HG02970 (cell line): ENCODE data around the gene GNLY.
"Not testable (repeated sequence)": the region's sequence is repeated elsewhere in the genome, so short reads cannot be mapped to it uniquely, and the experiment has no call there.

Experiments
- ATAC-seq: cut with Tn5 transposase; IDR thresholded peaks from one replicate; pipeline ENCODE4 v1.9.1; 2021; ENCODE audit warnings: mild to moderate bottlenecking, moderate library complexity, moderate number of reproducible peaks; ENCODE audit not compliant: unreplicated experiment, low FRiP score

Gene GNLY

DNA sequence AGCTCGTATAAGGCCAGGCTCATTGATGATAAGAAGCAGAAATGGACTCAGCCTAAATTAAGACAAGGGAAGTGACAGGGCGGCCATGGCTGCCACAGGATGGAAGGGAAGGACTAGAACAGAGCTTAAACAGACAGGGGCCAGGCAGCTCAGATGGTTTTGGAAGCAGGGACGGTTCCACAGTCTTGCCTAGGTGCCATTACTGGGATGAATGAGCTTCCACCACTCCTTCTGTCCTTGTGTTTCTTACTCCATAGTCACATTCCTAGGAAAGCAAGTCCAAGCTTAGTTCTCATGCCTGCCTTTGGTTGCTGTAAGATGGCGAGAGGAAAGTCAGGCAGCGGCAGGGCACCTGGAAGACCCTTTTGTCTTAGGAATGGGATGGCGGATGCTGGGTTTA is 11.9 kb downstream of the GNLY start:
- no peak for ATAC-seq

DNA sequence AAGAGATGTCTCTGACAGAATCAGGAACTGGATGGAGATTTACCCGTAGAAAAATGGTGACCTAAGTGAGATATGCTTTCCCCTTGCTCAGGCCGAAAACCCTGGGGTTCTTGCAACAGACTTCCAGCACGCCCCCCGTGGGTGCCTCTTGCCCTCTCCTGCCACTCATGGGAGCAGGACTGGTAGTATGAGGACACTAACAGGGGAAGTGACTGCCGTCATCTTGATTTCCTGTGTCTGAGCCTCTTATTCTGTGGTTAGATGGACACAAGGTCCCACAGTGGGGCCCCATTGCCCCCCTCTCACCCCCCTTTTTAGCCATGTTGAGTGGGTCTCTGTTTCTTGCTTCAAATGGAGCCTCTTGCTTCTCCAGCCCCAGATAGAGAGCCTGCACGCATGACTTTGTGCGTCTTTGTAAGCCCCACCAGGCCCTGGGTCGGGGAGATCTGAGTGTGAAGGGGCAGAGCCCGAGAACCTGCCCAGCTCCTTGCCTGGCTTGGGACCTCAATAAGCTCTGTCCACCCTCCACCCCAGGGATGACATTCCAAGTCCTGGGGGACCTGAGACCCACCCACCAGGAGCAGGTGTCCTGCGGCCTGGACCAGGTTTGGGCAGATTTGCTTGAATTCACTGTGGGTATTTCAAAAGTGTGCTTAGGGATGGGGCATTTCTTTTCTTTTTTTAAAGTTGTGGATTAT is 12.6 kb downstream of the GNLY start:
- ATAC-seq = no peak

DNA sequence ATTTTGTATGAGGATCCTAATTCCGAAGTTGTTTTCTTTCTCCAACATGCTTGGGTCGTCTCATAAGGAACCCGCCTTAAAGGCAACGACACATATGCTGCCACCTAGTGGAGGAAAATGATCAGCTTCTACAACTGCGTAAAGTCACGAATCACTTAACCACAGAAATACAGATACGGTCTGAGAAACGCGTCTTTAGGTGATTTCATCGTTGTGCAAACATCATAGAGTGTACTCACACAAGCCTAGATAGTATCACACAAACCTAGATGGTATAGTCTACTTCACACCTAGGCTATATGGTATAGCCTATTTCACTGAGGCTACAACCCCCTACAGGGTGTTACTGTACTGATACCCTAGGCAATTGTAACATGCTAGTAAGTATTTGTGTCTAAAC is 13.1 kb downstream of the GNLY start:
- no peak for ATAC-seq

DNA sequence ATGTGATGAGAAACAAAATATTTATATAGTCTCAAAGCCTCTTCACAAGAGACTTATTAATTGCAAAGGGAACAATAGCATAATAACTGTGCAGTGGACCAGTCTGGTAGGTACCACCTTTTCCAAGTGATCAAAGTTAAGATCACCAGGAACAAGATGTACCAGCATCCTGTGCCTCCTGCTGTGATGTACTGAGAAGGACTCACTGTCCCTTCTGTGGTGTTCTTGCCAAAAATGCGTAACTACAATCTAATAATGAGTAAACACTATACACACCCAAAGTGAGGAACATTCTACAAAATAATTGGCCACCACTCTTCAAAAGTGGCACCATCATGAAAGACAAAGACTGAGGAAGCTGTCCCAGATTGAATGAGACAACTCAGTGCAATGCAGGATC is 14.5 kb downstream of the GNLY start:
- ATAC-seq = no peak

DNA sequence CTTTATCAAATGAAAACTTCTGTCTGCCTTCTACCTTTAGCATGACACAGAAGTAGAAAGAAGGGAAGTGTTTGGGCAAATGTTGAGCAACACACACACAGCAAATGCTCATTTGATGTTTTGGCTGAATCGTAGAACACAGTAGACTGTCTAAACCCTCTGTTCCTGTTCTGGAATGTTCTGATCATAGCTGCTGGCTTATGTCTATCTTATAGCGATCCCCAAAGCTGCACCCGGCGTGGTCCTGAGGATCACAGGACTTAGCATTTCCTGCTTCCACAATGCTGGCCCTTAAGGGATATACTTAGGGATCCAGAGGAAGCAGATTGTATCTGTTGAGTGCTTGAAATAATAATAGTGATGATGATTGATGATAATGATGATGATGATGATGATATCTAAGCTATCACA is 15.2 kb downstream of the GNLY start:
- no peak for ATAC-seq

DNA sequence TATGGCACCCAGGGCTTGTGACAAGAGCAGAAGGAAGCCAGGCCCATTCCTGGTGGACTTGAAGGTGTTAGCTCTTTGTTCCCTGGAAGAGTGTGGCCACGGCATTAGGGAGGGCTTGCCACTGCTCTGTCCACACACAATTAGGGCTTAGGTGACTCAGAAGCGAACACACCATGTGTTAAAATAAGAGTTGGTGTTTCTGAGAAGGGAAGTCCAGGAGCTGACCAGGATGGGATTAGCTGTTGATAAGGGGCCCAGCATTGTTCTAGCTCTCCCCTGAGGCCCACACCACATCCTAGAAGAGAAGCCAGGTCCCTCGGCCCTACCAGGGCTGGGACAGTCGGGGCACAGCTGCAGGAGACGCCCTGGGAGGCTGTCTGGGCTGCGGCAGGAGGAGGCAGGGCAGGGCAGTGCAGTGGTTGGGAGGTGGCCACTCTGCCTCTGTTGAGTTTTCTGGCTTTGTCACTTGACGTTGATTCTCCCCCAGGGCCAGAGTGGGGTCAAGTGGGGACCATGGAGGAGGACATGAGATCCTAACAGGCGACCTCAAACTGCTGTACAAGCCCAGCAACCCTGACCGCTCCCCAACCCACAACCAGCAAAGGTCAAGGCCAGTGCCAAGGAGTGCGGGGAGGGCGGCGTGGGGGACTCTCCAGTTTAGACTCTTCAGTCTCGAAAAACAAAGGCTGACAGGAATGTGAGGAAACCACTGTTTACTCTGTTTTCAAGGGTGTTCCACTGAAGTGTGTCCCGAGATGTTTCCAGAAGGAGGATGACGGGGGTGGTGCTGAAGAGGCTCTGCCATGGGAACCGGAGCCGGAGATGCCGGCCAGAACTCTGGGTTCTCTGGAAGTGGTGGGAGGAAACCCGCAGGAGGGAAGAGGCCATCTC is 16.8 kb downstream of the GNLY start:
- no peak for ATAC-seq

DNA sequence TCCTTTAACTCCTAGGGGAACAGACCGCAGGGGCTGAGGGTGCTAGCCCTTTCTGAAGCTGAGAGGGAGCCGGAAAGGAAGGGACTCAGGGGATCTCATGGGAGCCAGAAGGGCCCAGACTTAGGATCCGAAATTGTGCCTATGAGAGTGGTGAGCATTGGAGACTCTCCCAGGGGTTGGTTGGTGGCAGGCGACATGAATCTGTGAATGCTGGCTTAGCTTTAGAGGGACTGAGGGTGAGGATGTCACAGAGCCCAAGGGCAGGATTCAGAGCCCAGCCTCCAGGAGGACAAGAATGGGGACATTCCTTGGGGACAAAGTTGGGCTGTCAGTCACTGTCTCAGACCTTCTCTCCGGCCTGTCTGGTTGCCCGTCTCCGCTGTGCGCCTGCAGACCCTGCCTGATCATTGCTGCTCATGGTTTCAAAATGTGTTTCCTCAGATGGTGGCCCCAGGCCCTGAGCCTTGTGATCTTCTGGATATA is 17.5 kb downstream of the GNLY start:
- ATAC-seq = no peak

DNA sequence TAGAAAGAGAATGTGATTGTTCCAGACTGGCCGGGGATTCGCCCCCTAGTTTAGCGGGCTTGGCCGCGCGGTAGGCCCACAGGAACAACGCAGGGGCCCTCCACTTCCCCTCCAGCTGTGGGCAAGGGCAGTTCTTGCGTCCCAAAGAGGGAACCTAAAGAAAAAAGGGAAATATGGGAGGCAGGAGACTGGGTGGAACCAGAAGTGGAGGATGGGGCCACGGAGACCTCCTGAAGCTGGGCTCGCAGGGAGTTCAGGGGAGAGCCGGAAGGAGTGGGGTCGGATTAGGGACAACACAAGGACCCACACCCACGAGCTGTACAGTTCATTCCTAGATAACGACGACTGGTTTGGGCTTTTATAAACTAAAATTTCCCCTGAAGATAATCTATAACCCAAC is 18.2 kb downstream of the GNLY start:
- ATAC-seq = no peak

DNA sequence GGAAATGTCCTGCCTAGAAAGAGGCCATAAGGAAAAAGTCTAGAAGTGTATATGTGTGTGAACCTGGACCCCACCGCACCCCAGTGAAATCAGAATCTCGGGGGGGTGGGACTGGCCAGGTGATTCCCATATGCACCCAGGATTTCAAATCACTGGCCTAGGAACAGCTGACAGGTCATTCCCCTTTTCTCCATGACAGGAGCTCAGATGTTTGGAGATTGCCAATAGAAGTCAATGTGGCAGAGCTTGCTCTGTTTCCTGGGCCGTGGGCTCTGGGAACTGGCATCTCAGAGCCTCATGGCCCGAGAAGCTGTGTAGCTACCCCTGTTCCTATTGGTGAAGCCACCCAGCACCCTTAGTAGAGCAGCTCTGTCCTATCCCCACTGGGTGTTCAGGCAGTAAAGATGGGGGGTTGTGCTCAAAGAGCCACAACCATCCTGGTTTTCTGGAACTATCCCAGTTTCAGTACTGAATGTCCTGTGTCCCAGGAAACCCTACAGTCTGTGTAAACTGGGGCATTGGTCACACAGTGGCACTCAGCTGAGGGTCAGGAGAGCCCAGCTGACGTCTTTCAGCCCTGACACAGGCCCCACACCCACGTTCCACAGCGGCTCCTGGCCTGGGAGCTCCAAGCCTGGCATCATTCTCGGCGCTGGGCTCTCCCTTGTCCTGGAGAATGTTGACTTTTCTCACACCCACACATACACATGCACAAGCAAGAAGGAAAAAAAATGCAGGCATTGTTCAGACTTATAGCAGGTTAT is 18.9 kb downstream of the GNLY start:
- no peak for ATAC-seq

DNA sequence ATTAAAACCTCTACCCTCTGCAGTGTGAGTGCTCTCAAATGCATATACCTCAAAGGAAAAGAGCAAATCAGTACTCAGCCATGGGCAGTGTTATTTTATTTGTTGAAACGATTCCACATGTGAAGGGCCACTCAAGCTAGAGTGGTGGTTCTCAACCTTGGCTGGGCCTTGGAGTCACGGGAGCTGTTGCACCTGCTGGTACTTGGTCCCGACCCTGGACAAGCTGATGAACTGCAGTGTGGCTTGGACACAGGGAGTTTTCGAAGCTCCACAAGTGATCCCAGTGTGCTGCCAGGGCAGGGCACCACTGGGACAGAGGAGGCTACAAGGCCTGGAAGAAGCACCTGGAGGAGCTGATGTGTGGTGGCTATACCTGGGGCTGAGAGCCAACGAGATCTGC is 19.7 kb downstream of the GNLY start:
- ATAC-seq = no peak

DNA sequence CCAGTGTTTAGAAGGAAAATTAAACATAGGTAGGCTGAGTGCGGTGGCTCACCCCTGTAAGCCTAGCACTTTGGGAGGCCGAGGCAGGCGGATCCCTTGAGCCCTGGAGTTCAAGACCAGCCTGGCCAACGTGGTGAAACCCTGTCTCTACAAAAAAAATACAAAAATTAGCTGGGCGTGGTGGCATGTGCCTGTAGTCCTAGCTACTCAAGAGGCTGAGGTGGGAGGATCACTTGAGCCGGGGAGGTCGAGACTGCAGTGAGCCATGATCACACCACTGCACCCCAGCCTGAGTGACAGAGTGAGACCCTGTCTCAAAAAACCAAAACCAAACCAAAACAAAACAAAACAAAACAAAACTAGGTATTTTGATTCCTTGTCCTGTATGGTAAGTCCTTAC is 20.3 kb downstream of the GNLY start:
- not testable (repeated sequence) for ATAC-seq

DNA sequence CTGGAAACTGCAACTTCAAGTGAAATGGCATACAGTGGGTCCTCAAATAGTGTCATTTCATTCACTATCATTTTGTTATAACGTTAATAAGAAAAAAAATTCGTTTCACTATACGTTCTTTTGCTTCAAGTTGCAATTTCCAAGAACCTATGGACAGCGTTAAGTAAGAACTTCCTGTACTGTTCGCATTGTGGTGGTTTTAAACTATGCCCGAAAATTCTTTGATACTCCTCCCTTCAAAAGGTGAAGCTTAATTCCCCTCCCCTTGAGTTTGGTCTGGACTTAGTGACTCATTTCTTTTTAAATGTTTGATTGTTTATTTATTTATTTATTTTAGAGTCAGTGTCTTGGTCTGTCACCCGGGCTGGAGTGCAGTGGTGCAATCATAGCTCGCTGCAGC is 20.7 kb downstream of the GNLY start:
- no peak for ATAC-seq

DNA sequence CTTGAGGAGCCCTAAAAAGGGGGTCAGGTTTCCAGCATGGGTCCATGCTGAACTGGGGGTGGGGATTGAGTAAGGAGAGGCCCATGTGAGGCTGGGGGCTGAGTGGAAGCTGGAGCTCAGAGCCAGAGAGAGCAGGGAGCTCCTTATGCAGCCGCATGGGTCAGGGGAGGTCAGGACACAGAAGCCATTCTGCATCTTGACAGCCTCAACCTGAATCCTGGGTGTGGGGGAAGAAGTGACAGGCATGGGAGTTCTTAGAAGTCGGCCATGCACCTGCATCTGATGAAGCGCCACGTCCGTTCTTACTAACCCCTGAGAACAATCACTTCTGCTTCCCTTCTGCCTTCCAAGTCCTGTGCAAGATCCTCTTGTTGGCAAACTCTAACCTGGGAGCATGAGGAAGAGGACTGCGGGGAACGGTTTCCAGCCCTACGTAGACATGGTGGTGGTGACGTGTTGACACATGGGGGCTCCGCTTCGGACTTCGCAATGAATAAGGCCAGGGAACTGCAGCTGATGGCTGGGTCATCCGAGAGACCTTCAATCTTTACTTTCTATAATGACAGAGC is 22.3 kb downstream of the GNLY start:
- no peak for ATAC-seq

DNA sequence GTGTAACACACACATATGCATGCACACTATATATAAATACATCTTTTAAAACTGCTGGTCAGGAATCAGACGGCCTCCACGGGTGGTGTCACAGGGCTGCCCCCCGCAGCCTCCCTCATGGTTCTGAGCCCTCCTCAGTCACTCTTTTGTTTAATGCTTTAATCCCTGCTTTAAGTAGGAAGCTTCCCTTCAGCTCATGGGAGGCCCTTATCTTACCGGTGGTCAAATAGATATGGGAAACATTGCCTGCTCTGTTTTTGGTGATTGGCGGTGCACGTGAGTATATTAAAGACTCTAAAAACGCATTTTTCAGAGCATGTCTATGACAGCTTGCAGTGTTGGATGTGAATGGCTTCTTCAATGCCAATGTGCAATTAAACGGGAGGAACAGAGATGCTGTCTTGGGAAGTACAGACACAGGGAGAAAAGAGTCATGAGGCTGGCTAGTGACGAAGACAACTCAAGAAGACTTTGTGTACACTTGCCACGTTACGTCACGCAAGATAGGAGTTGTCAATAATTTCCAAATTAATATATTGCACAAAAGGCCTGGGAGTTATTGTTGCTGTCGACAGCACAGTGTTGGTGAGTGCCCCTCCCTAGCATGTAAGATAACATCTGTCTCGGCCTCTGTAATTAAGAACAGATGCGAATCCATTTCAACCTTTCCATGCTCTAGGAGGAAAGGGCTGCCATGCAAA is 23.3 kb downstream of the GNLY start:
- ATAC-seq = no peak

DNA sequence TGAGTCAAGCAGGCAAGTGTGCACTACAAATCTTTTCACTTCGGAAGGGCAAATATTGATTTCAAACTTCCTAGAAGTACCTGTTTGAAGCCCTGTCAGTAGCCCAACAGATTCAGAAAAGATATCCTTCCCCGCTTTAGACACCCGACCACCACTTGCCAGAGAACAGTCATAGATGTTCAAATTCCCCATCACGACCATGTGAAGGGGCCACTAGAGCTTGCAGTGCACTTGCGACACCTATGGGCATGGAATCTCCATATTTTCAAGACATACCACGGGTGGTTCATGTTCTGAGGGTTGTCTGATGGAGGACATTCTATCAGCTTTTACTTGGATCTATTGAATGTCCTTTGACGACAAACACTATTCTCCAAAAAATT is 23.8 kb downstream of the GNLY start:
- ATAC-seq = no peak

DNA sequence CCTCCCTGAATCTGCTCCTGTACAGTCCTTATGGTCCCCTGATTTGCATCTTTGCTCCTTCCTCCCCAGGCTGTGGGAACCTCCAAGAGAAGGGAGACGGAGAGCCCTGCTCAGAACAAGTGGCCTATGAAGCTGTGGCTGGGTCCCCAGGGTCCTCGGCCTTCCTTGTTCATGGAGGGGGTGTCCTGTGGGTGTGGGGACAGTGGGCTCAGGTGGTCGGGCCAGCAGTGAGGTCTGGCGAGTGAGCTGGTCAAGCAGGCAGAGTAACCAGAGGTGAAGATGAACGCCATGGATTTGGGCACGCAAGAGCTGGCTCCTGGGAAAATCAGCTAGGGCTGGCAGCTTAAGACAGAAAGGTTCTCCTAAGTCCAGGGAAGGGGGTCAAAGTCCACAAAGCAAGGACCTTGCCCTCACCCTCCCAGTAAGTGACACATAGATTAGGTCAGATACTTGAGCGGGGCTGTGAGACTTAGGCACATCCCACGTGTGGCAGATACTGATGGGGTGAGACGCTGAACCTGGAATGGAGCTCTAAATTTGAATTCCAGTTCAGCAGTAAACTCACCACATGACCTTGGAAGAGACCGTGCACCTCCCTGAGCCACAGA is 24.8 kb downstream of the GNLY start:
- no peak for ATAC-seq

DNA sequence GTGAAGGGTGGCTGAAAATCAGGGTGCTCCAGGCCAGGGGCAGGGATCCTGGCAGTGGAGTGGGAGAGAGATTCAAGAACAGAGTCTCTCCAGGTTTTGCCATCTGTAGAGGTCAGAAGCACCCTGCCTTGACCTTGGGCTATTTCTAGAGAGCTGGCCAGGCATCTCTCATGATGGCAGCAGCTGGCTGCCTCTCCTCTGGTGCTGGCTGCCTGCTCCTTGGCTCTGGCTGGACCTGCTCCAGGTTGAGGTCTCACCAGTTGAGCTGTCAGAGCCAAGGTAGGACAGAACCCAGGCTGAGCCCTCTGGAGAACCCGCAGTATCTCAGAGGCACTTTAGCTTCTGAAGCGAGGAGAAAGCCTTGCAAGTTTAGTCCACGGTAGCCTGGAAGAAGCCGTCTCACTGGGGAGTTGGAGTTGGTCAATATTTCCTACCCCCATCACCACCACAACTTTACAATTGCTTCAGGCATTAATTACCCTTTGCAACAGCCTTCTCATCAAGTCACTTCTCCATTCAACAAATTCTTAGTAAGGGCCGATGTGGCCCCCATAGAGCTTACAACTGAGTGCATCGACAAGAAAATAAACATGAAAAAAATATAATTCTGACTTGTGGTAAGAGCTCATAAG is 25.6 kb downstream of the GNLY start:
- no peak for ATAC-seq

DNA sequence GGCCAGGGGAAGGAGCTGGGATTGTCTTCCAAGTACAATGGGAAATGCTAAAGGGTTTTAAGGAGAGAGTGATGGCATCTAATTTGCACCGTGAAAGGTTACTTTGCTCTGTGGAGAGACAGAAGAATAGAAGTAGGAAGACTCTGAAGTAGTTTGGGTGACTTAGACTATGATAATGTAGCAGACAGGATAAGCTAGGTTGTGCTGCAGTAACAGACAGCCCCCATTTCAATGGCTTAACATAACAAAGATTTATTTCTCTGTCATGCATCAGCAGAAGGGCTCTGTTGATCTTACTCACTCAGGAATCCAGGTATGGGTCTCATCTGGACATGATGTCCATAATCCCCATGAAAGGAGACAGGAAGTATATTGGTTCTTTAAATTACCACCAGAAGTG is 26.4 kb downstream of the GNLY start:
- no peak for ATAC-seq

DNA sequence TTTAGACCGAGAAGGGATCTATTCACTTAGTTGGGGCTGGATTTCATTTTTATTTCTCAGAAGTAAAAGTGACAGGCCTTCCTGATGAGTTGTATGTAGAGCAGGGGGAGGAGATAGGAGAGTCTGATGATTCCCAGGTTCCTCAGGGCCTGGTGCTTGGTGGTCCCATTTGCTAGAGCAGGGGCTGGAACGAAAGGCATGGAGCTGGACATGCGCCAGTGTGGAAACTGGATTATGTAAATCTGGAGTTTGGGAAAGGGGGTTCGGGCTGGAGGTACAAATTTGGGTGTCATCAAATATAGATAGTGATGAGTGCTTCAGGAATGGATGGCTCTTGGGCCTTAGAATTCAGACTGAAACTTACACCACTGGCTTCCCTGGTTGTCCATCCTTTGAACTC is 27.5 kb downstream of the GNLY start:
- no peak for ATAC-seq
